ENCODE results near the gene PID1.

The PID1 gene

DNA sequence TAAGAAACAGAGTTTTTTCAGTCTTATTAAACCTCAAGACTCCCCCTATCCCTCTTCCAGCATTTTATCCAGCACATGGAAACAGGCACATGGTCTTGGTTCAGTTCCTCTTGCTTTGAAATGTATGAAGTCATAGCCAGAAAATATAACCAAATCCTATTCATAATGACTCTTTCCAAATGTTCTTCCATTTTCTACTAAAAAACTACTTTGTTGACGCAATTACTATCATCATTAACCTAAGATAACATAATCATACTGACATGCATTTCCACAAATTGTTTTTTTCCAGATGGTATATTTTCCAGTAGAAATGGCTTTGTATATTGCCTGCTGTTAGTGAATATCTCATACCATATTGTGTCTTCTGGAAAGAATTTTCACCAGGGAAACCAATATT is 261.3 kb downstream of the PID1 start:
- DNase-seq (ENCODE audit: low read depth), result no peak

DNA sequence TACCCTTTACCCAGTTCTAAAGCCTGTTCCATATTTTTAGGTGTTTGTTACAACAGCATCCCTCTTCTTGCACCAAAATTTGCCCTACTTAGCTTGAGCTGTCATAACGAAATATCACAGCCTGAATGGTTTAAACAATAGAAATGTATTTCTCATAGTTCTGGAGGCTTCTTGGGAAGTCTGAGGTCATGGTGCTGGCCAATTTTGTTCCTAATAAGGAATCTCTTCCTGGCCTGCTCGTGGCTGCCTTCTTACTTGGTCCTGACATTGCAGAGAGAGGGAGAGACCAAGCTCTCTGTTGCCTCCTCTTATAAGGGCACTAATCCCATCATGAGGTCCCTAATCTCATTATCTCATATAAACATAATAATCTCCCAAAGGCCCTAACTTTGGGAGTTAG is 267.8 kb downstream of the PID1 start:
- DNase-seq (ENCODE audit: low read depth), result no peak

DNA sequence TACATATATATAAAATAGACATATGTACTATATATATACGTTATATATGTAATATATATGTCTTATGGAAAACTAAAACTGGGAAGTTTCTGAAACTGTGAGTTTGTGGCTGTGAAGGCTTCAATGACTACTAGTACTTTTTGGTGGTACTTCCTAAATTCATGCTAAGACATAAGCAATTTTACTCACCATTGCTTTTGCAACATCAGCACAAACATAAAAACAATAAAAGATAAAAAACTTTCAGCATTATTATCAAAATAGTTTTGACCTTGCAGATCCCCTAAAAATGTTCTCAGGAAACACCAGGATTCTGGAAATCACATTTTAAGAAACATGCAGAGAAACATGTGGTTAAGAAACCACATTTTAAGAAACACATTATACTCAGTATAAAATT is 269.9 kb downstream of the PID1 start:
- no peak for DNase-seq (ENCODE audit: low read depth)

DNA sequence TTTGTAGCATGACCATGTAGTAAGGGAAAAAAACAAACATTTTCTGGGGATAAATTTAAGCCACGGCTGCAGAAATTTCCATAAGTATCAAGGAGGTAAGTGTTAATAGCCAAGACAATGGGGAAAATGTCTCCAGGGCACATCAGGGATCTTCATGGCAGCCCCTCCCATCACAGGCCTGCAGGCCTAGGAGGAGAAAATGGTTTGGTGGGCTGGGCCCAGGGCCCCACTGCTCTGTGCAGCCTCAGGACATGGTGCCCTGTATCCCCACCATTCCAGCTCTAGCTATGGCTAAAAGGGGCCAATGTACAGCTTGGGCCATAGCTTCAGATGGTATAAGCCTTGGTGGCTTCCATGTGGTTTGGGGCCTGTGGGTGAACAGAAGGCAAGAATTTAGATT is 271.8 kb downstream of the PID1 start:
- no peak for DNase-seq (ENCODE audit: low read depth)

DNA sequence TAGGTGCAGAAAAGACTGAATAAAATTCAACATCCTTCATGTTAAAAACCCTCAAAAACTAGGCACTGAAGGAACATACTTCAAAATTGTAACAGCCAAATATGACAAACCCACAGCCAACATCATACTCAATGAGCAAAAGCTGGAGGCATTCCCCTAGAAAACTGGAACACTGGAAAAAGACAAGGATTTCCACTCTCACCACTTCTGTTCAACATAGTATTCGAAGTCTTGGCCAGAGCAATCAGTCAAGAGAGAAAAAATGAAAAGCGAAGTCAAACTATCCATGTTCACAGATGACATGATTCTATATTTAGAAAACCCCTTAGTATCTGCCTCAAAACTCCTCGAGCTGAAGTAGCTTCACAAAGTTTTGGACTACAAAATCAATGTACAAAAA is 282.3 kb downstream of the PID1 start:
- DNase-seq (ENCODE audit: low read depth), result no peak

DNA sequence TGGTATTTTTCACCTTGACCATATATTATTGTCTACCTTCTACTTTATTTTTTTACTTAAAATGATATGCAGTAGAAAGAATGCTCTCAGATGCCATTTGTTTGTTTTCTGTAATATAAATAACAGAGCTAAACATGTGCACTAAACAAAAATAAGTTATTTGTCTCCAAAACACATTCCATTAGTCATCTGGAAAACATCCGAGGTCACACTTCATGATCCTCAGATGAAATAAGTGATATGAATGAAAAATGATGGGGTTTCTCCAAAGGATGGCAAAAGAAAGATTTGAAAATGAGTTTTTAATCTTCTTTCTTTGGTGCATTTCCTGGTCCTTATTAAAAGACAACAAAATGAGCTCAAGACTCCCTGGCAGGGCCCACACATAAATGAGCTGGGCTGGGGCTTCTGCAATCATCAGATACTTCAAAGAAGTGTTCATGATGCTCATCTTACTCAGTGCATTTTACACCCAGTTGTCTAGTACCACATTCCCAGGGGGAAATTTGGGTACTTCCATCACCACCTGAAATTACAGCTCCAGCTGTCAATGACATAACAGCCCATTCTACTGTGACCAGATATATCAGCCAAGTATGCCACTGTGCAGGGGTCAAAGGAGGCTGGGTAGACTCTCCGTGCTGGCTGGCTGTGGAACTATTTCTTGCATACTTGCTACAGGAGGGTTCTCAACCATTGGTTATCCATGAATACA is 283.5 kb downstream of the PID1 start:
- no peak for DNase-seq (ENCODE audit: low read depth)

DNA sequence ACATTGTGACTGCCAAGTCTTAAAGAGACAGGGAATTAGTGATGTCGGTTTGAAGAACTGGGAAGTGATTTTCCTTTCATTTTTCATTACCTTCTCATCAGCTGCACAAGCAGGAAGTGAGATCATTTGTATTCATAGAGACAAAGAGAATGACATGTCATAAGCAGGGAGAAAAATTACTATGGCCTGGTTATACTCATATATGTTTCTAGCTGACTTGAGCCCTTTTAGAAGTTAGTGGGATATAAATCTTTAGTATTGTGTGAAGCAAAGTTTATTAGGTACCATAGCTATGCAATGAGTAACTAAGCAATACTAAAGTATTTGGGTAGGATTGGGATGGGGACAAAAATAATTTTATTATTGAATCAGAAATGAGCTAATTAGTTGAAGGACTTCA is 284.1 kb downstream of the PID1 start:
- DNase-seq (ENCODE audit: low read depth), result no peak

DNA sequence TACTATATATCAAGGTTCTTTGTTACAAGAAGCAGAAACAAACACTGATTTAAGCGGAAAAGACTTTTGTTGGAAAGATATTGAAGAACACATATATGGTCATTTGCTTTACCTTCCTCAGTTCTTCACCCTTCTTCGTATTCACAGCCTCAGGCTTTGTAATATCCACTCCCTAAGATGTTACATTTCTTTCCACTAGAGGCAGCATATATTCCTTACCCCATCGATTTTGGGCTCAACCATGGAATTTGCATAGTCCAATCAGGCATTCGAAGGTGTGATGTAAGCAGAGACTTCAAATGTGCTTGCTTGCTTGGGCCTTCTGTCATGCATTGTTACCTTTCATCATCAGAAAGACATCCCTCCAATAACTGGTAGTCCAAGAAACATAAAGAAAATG is 287.4 kb downstream of the PID1 start:
- DNase-seq (ENCODE audit: low read depth), result no peak

DNA sequence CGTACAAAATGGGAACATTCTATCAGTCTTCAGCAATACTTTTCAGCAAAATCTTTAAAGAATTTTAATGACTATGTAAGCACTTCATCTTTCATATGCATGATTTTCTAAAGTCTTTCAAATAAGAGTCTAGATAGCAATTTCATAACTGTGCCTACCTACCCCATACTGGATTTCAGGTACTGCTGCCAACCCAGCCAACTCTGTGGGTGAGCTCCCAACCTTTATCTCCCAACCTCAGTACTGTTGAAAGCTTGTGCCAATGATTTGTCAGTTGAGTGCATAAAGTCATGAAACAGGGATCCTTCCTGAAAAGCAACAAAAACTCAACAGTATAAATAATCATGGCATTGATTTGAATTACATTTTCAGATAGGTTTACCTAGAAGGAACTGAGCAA is 296.9 kb downstream of the PID1 start:
- no peak for DNase-seq (ENCODE audit: low read depth)
